ENCODE results near the gene RBBP8. TPM values are rescaled to one million over a fixed set of nuclear protein-coding genes. Genes with fewer than 3 reads are reported as not detected.
A peak's percentile ranks its signal among the peaks of the same experiment; 100 is the strongest.

The RBBP8 gene
- total and polyA plus RNA-seq, 4 donors: 6.5 to 9.8 (median 7.4) TPM

DNA sequence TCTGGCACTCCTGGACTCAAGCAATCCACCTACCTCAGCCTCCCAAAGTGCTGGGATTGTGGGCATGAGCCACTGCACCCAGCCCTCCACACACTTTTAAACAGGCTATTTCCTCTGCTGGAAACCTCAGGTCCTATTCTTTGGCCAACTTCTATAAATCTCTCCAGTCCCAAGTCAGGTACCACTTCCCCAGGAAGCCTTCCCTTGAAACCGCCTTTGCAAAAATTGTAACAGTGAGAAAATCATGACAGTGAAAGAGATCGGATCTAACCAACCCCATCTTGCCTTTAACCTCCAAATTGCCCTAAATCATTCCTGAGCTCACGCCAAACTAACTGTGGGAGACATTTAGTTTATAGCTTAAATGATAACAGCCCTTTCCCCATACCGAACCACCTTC is 134.9 kb downstream of the RBBP8 start:
- H3K27ac ChIP-seq (ENCODE audit: low read depth in 1 of 2, low read length in 2 of 2): no peak overlapping the region
- peaks cover 0 to 4% (median 0%) of the 10 kb centered on the region in 4 donors for H3K9me3 ChIP-seq (ENCODE audit: control insufficient read depth in 4 of 4, low read length in 3 of 4)
- DNase-seq (ENCODE audit: low spot score): no peak
- H3K4me1 ChIP-seq (ENCODE audit: control insufficient read depth in 4 of 4, insufficient read depth in 4 of 4, low read length in 3 of 4): peaks cover 0 to 6% (median 0%) of the 10 kb centered on the region in 4 donors
- H3K4me3 ChIP-seq (ENCODE audit: low read depth in 1 of 3, low read length in 3 of 3): no peak overlapping the region
- H3K9ac ChIP-seq (ENCODE audit: low read depth in 1 of 2, low read length in 2 of 2): no peak overlapping the region
- 86% methylated on average over 4 of the region's 4 CpGs for WGBS
- TF ChIP-seq FOXA2 (IDR thresholded peaks at IDR 0.05) (no peak), GABPA (IDR thresholded peaks at IDR 0.05 in 1 of 2, conservative IDR thresholded peaks at IDR 0.05 in 1 of 2) (no peak), SP1 (IDR thresholded peaks at IDR 0.05) (no peak), EGR1 (IDR thresholded peaks at IDR 0.05; ENCODE audit: low read depth in 2 of 2) (no peak), NR2F2 (IDR thresholded peaks at IDR 0.05) (no peak), YY1 (IDR thresholded peaks at IDR 0.05) (no peak), HNF4A (conservative IDR thresholded peaks at IDR 0.05) (no peak), FOXA1 (IDR thresholded peaks at IDR 0.05) (no peak)
- TF ChIP-seq, protein P1, sequence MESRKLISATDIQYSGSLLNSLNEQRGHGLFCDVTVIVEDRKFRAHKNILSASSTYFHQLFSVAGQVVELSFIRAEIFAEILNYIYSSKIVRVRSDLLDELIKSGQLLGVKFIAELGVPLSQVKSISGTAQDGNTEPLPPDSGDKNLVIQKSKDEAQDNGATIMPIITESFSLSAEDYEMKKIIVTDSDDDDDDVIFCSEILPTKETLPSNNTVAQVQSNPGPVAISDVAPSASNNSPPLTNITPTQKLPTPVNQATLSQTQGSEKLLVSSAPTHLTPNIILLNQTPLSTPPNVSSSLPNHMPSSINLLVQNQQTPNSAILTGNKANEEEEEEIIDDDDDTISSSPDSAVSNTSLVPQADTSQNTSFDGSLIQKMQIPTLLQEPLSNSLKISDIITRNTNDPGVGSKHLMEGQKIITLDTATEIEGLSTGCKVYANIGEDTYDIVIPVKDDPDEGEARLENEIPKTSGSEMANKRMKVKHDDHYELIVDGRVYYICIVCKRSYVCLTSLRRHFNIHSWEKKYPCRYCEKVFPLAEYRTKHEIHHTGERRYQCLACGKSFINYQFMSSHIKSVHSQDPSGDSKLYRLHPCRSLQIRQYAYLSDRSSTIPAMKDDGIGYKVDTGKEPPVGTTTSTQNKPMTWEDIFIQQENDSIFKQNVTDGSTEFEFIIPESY (IDR thresholded peaks at IDR 0.05): no peak
- TF ChIP-seq, protein P2, sequence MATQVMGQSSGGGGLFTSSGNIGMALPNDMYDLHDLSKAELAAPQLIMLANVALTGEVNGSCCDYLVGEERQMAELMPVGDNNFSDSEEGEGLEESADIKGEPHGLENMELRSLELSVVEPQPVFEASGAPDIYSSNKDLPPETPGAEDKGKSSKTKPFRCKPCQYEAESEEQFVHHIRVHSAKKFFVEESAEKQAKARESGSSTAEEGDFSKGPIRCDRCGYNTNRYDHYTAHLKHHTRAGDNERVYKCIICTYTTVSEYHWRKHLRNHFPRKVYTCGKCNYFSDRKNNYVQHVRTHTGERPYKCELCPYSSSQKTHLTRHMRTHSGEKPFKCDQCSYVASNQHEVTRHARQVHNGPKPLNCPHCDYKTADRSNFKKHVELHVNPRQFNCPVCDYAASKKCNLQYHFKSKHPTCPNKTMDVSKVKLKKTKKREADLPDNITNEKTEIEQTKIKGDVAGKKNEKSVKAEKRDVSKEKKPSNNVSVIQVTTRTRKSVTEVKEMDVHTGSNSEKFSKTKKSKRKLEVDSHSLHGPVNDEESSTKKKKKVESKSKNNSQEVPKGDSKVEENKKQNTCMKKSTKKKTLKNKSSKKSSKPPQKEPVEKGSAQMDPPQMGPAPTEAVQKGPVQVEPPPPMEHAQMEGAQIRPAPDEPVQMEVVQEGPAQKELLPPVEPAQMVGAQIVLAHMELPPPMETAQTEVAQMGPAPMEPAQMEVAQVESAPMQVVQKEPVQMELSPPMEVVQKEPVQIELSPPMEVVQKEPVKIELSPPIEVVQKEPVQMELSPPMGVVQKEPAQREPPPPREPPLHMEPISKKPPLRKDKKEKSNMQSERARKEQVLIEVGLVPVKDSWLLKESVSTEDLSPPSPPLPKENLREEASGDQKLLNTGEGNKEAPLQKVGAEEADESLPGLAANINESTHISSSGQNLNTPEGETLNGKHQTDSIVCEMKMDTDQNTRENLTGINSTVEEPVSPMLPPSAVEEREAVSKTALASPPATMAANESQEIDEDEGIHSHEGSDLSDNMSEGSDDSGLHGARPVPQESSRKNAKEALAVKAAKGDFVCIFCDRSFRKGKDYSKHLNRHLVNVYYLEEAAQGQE (IDR thresholded peaks at IDR 0.05): no peak
- TF ChIP-seq, protein P3, sequence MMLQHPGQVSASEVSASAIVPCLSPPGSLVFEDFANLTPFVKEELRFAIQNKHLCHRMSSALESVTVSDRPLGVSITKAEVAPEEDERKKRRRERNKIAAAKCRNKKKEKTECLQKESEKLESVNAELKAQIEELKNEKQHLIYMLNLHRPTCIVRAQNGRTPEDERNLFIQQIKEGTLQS (IDR thresholded peaks at IDR 0.05): no peak
- no peaks in the 10 kb centered on the region for H3K27me3 ChIP-seq (ENCODE audit: control insufficient read depth in 4 of 4, insufficient read depth in 4 of 4, low read length in 3 of 4)
- H3K36me3 ChIP-seq (ENCODE audit: control insufficient read depth in 4 of 4, insufficient read depth in 3 of 4, low read depth in 1 of 4, low read length in 3 of 4): no peaks in the 10 kb centered on the region

DNA sequence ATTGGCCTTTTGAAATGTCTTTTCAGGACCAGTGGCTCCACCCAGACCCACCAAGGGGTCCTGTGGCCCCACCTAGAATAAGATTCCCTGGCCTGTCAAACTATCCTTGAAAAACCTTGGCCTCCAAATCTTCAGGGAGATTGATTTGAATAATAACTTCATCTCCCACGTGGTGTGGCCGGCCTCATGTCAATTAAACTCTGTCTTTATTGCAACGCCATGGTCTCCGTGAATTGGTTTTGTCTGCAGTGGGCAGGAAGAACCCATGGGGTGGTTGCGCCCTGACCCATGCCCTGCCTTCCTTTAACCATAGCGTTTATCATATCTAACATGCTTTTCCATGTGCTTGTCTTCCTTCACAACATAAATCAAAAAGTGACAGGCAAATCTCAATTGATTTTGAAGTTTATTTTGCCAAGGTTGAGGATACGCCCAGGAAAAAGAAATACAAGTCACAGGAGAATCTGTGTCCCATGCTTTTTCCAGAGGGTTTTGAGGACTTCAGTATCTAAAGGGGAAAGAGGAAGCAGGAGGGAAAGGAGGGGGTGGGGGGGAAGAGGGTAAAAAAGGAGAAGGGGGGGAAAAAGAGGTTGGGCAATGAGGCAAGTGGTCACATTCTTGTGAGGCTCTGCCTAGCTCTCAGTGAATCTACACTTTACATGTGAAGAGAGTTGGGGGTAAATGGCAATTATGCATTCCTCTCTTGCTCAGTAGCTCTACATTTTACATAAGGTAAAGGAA is 135.6 kb downstream of the RBBP8 start:
- Histone ChIP-seq H3K4me3 (ENCODE audit: low read depth in 1 of 3, low read length in 3 of 3) (no peak overlapping the region), H3K27ac (ENCODE audit: low read depth in 1 of 2, low read length in 2 of 2) (no peak overlapping the region), H3K36me3 (ENCODE audit: control insufficient read depth in 4 of 4, insufficient read depth in 3 of 4, low read depth in 1 of 4, low read length in 3 of 4) (no peaks in the 10 kb centered on the region), H3K27me3 (ENCODE audit: control insufficient read depth in 4 of 4, insufficient read depth in 4 of 4, low read length in 3 of 4) (no peaks in the 10 kb centered on the region), H3K9ac (ENCODE audit: low read depth in 1 of 2, low read length in 2 of 2) (no peak overlapping the region), H3K4me1 (ENCODE audit: control insufficient read depth in 4 of 4, insufficient read depth in 4 of 4, low read length in 3 of 4) (peaks cover 0 to 6% (median 0%) of the 10 kb centered on the region in 4 donors), H3K9me3 (ENCODE audit: control insufficient read depth in 4 of 4, low read length in 3 of 4) (no peaks in the 10 kb centered on the region)
- peak; percentile 58 for TF ChIP-seq NR2F2 (IDR thresholded peaks at IDR 0.05)
- TF ChIP-seq, protein P2 (IDR thresholded peaks at IDR 0.05): no peak
- WGBS: 74% methylated on average over 7 of the region's 7 CpGs
- DNase-seq (ENCODE audit: low spot score): no peak

All from liver (tissue), 9 donors.